IPS-NIHi11 (cell line): ENCODE data around the gene FNDC10.
"Not testable (repeated sequence)": the region's sequence is repeated elsewhere in the genome, so short reads cannot be mapped to it uniquely, and the experiment has no call there.

ENCODE experiments used
- DNase-seq: peaks from one replicate; pipeline ENCODE4 v3.0.0; 2012; ENCODE audit warnings: mixed read lengths, low spot score

FNDC10 gene

GRCh38 chr1:1599935-1600860, at the start of gene FNDC10:
Gene FNDC10, minus strand, starts transcription at chr1:1600135. Its CDS starts 120 bp downstream, at chr1:1600015.
- DNase-seq: peak; percentile 88

GRCh38 chr1:1648265-1648664, 48.3 kb upstream of the FNDC10 start:
- not testable (repeated sequence) for DNase-seq

- not testable (repeated sequence) for DNase-seq
These were observed 47.8 kb upstream of the FNDC10 start for GRCh38 chr1:1647567-1648241.

- not testable (repeated sequence) for DNase-seq
These were observed 46.4 kb upstream of the FNDC10 start for GRCh38 chr1:1646326-1646725.

GRCh38 chr1:1640711-1641461, 41.0 kb upstream of the FNDC10 start:
- not testable (repeated sequence) for DNase-seq

GRCh38 chr1:1640081-1640480, 40.1 kb upstream of the FNDC10 start:
- DNase-seq: not testable (repeated sequence)

GRCh38 chr1:1639368-1639767, 39.4 kb upstream of the FNDC10 start:
- DNase-seq: not testable (repeated sequence)

- not testable (repeated sequence) for DNase-seq
These were observed 38.6 kb upstream of the FNDC10 start for GRCh38 chr1:1638528-1638927.

- not testable (repeated sequence) for DNase-seq
These were observed 37.5 kb upstream of the FNDC10 start for GRCh38 chr1:1637479-1637875.

GRCh38 chr1:1636621-1637478, 36.9 kb upstream of the FNDC10 start:
- not testable (repeated sequence) for DNase-seq

- DNase-seq: not testable (repeated sequence)
These were observed 34.7 kb upstream of the FNDC10 start for GRCh38 chr1:1634613-1635012.

GRCh38 chr1:1633409-1633808, 33.5 kb upstream of the FNDC10 start:
- not testable (repeated sequence) for DNase-seq

- DNase-seq: peak; percentile 88
These were observed 32.0 kb upstream of the FNDC10 start, which contains the start of gene MMP23B for GRCh38 chr1:1631782-1632420. Gene MMP23B, plus strand, starts transcription at chr1:1632173. Its CDS starts 46 bp downstream, at chr1:1632219.

GRCh38 chr1:1630965-1631781, 31.2 kb upstream of the FNDC10 start:
- DNase-seq: peak; percentile 63

- DNase-seq: peak; percentile 92
These were observed 30.4 kb upstream of the FNDC10 start for GRCh38 chr1:1630191-1630964.

GRCh38 chr1:1629430-1630190, 29.7 kb upstream of the FNDC10 start:
- DNase-seq: no peak

- peak; percentile 59 for DNase-seq
These were observed 29.0 kb upstream of the FNDC10 start for GRCh38 chr1:1628754-1629429.
